Kidney capillary endothelial cell (primary cell): ENCODE measurements around the gene SCYL2.

Experiments used
- DNase-seq: peaks from one replicate; pipeline ENCODE4 v3.0.0-alpha.2; 2018; ENCODE audit warnings: low spot score

Gene SCYL2

DNA sequence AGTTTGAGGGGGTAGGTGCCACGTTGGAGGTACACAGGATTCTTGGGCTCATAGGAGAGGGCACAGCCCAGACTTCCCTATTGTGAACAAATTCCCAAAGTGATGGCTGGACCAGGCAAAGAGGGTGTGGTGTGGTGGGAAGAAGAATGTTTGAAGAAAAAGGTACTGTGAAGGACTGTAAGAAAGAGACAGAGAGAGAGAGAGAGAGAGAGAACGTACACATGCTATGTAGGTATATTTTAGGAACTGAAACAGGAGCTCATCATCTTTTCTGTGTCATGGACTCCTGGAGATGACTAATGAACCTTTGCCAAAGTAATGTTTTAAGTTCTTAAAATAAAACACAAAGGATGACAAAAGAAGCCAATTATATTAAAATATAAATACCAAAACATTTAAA lies 114.4 kb downstream of the SCYL2 start:
- DNase-seq = no peak

GRCh38 chr12:100382338-100382737 lies 115.4 kb downstream of the SCYL2 start:
- DNase-seq = no peak

DNA sequence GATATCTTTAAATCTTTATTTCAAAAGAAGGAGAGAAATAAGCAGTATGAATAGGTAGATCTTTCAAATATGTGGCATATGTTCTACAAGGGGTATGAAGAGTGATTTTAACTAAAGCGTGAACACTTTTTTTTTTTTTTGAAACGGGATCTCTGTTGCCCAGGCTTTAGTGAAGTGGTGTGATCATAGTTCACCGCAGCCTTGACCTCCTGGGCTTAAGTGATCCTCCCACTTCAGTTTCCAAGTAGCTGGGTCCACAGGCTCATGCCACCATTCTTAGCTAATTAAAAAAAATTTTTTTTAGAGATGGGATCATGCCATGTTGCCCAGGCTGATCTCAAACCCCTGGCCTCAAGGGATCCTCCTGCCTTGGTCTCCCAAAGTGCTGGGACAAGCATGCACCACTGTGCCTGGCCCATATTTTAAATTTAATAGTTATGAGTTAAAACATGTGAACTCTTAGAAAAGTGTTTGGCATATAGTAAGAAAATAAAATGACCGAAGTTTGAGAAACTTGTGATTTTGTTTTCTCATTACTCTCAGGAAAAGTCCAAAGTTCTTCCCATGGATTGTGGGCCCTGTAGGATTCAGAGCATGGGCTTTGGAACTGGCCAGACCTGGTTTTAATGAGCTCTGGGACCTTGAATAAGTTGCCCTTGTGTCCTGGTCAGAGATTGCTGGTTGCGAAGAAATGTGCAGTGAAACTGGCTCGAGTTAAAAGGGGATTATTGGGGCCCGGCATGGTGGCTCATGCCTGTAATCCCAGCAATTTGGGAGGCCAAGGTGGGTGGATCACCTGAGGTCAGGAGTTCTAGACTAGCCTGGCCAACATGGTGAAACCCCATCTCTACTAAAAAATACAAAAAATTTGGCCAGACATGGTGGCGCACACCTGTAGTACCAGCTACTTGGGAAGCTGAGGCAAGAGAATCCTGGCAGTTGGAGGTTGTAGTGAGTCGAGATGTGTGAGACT lies 116.9 kb downstream of the SCYL2 start:
- DNase-seq = no peak

GRCh38 chr12:100384559-100384935 lies 117.6 kb downstream of the SCYL2 start:
- DNase-seq = no peak

DNA sequence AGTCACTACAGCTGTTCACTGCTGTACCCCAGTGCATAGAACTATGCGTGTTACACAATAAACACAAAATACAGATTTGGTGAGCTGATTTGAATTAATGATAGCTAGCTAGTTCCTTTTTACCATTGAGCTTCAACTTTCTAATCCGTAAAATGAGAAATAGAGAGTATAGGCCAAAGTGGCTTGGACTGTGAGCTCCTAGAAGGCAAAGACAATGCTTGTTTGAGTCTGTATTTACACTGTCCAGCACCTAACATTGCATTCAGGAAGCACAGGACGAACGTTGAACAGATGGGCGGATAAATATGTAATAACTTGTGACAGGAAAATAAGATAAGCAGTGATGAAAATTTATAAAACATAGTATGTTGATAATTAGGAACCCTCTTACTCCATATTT lies 121.4 kb downstream of the SCYL2 start:
- no peak for DNase-seq
